Measurements from ENCODE around the gene KIAA0319L. TPM values are rescaled to one million over a fixed set of nuclear protein-coding genes. Genes with fewer than 3 reads are reported as not detected.
A peak's percentile ranks its signal among the peaks of the same experiment; 100 is the strongest.

The KIAA0319L gene
- total and polyA plus RNA-seq, 5 donors: 31.8 to 67.0 (median 58.5) TPM

DNA sequence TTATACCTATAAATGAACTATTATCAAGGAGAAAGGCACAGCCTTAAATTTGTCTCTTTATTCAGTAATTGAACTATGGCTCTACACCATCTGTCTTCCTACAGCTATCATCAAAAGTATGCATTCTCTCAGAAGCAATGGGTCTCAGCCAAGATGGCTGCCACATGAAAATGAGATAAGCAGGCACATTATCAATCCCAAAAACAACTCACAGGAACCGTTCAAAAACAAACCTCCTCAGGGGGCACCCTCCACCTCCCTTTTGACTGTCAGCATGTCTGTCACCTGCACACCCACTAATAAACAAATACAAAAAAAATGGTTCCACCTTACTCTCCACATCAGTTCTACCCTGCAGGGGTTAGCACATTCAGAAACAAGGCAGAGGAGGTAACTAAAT lies 23.6 kb downstream of the KIAA0319L start:
- Histone ChIP-seq H3K9me3 (ENCODE audit: control insufficient read depth, low read length) (no peaks in the 10 kb centered on the region), H3K27ac (ENCODE audit: low read length) (no peak overlapping the region), H3K4me1 (ENCODE audit: control insufficient read depth, insufficient read depth, low read length) (peaks cover 5% of the 10 kb centered on the region), H3K27me3 (ENCODE audit: control insufficient read depth, insufficient read depth) (no peaks in the 10 kb centered on the region), H3K4me3 (ENCODE audit: low read length) (no peak overlapping the region)
- DNase-seq (no peak), ATAC-seq (no peak)
- WGBS: 15% methylated on average over 1 of the region's 1 CpG
- intact Hi-C loops (cut with DNase I): no loop called here

DNA sequence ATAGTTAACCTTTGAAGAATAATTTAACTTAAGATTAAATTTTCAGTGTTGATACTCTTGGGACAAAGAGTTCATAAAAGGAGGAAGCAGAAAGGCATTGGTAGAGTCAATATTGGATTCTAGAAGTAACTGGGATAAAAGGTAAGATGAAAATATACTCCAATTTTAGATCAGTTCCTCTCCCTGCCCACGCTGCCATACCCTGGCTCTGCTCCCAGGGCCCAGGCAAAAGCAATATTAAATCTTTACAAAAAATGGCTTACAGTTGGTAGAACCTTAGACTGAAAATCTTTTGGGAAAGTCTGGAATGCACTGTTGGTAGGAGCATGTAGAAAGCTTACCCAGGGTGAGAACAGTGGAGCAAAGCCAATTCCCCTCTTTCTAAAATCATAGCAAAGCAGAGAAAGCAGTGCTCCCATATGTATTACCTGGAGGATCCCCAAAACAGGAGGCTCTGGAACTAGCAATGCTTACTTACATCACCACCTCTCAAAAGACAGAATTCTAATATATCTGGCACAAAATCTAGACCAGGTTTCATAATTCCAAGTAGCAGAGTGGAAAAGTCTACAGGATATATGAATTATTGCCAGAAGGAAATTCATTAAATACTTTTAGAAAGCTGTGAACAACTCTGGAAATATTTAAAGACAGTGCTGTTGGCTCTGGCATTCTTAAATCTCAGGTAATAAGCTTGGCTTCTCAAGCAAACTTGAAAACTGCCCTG lies 24.5 kb downstream of the KIAA0319L start:
- DNase-seq (no peak), ATAC-seq (no peak)
- peaks cover 5% of the 10 kb centered on the region for H3K4me1 ChIP-seq (ENCODE audit: control insufficient read depth, insufficient read depth, low read length)
- H3K27ac ChIP-seq (ENCODE audit: low read length): peak overlapping the region; percentile 7
- intact Hi-C loops (cut with DNase I): no loop called here
- WGBS: 57% methylated on average over 1 of the region's 1 CpG
- H3K4me3 ChIP-seq (ENCODE audit: low read length): no peak overlapping the region
- no peaks in the 10 kb centered on the region for H3K27me3 ChIP-seq (ENCODE audit: control insufficient read depth, insufficient read depth)
- no peaks in the 10 kb centered on the region for H3K9me3 ChIP-seq (ENCODE audit: control insufficient read depth, low read length)

- no peaks in the 10 kb centered on the region for H3K27me3 ChIP-seq (ENCODE audit: control insufficient read depth, insufficient read depth)
- intact Hi-C loops (cut with DNase I): no loop called here
- DNase-seq (peak in 1 of 3 donors; percentile 34), ATAC-seq (peak; percentile 11 to 23)
- WGBS: 66% methylated on average over 6 of the region's 6 CpGs
- H3K4me1 ChIP-seq (ENCODE audit: control insufficient read depth, insufficient read depth, low read length): peaks cover 5% of the 10 kb centered on the region
- H3K4me3 ChIP-seq (ENCODE audit: low read length): no peak overlapping the region
- no peaks in the 10 kb centered on the region for H3K9me3 ChIP-seq (ENCODE audit: control insufficient read depth, low read length)
- no peak overlapping the region for H3K27ac ChIP-seq (ENCODE audit: low read length)
These were observed 25.8 kb downstream of the KIAA0319L start for GRCh38 chr1:35531368-35531767.

DNA sequence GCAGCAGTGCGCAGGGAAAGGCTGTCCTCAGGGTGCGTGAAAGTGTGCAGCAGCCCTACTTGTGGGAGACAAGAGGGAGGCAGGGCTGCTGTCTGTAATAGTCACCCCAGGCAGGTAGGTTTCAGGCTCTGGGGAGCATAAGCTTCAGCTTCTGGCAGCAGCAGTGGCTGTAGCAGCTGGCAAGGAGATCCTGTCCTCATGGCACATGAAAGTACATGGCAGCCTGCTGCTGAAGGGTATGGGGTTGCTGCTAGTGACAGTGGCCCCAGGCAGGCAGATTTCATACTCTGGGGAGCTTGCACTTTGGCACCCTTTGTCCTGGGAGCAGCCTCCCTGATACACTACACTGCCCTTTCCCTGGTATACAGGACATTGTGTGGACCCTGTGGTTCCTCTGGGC lies 26.3 kb downstream of the KIAA0319L start:
- WGBS: 99% methylated on average over 2 of the region's 2 CpGs
- DNase-seq (no peak), ATAC-seq (peak; percentile 21 to 70)
- peaks cover 5% of the 10 kb centered on the region for H3K4me1 ChIP-seq (ENCODE audit: control insufficient read depth, insufficient read depth, low read length)
- H3K4me3 ChIP-seq (ENCODE audit: low read length): no peak overlapping the region
- intact Hi-C loops (cut with DNase I): no loop called here
- H3K9me3 ChIP-seq (ENCODE audit: control insufficient read depth, low read length): no peaks in the 10 kb centered on the region
- H3K27ac ChIP-seq (ENCODE audit: low read length): no peak overlapping the region
- H3K27me3 ChIP-seq (ENCODE audit: control insufficient read depth, insufficient read depth): no peaks in the 10 kb centered on the region

DNA sequence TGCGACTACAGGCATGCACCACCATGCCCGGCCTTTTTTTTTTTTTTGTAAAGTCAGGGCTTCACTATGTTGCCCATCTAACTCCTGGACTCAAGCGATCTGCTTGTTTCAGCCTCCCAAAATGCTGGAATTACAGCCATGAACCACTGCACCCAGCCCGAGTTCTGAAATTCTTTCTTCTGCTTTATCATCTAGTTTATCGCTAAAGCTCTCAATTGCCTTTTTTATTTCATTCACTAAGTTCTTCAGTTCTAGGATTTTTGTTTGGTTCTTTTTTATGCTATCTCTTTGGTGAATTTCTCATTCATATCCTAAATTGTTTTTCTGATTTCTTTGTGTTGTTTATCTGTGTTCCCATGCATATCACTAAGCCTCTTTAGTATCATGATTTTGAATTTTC lies 27.0 kb downstream of the KIAA0319L start:
- no peak for DNase-seq
- no peak for ATAC-seq
- Histone ChIP-seq H3K4me1 (ENCODE audit: control insufficient read depth, insufficient read depth, low read length) (peaks cover 5% of the 10 kb centered on the region), H3K4me3 (ENCODE audit: low read length) (no peak overlapping the region), H3K27me3 (ENCODE audit: control insufficient read depth, insufficient read depth) (no peaks in the 10 kb centered on the region), H3K9me3 (ENCODE audit: control insufficient read depth, low read length) (no peaks in the 10 kb centered on the region), H3K27ac (ENCODE audit: low read length) (no peak overlapping the region)
- 80% methylated on average over 5 of the region's 5 CpGs for WGBS
- intact Hi-C loops (cut with DNase I): no loop called here

DNA sequence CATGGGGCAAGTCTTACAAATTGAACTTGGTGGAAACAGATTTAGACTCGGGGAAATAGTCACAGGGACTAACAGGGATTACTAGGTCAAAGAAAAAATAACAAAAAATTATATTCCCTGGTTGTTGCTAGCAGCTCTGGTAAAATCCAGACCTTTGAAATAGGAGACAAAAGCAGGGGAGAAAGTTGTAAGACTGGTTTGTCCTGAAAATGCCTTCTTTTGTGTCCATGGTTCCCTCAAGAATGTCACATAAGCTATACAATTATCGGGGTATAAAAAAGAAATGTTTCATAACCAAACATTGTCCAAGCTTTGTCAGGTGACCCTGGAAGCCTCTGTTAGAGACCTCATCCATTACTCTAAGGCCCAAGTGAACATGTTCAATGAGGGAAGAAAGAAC lies 33.1 kb downstream of the KIAA0319L start:
- Histone ChIP-seq H3K27ac (ENCODE audit: low read length) (no peak overlapping the region), H3K4me3 (ENCODE audit: low read length) (no peak overlapping the region), H3K9me3 (ENCODE audit: control insufficient read depth, low read length) (no peaks in the 10 kb centered on the region), H3K27me3 (ENCODE audit: control insufficient read depth, insufficient read depth) (no peaks in the 10 kb centered on the region), H3K4me1 (ENCODE audit: control insufficient read depth, insufficient read depth, low read length) (no peaks in the 10 kb centered on the region)
- ATAC-seq (no peak), DNase-seq (no peak)
- WGBS: 96% methylated on average over 2 of the region's 2 CpGs
- intact Hi-C loops (cut with DNase I): no loop called here

DNA sequence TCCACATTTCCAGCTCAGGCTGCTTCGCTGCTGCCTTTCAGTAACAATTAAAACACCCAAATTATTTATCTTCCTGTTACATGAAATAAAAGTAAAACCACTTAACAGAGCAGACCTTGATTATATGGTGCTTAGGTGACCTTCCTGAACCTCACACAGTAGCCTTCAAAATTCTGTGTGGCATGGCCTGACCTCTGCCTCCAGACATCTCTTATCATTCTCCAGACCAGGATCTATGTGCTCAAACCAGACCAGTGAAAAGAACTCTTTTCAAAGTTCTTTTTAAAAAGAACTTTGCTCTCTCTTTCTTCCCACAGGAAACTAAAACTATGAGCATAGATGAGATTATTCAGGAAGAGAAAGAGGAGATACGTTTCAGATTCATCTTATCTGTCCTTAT lies 37.8 kb downstream of the KIAA0319L start:
- H3K27me3 ChIP-seq (ENCODE audit: control insufficient read depth, insufficient read depth): no peaks in the 10 kb centered on the region
- no peaks in the 10 kb centered on the region for H3K4me1 ChIP-seq (ENCODE audit: control insufficient read depth, insufficient read depth, low read length)
- H3K4me3 ChIP-seq (ENCODE audit: low read length): no peak overlapping the region
- H3K9me3 ChIP-seq (ENCODE audit: control insufficient read depth, low read length): no peaks in the 10 kb centered on the region
- no peak for ATAC-seq
- intact Hi-C loops (cut with DNase I): no loop called here
- H3K27ac ChIP-seq (ENCODE audit: low read length): no peak overlapping the region
- 56% methylated on average over 2 of the region's 2 CpGs for WGBS
- no peak for DNase-seq

GRCh38 chr1:35518183-35518582 lies 39.0 kb downstream of the KIAA0319L start:
- H3K4me3 ChIP-seq (ENCODE audit: low read length): no peak overlapping the region
- H3K27me3 ChIP-seq (ENCODE audit: control insufficient read depth, insufficient read depth): no peaks in the 10 kb centered on the region
- ATAC-seq (no peak), DNase-seq (no peak)
- H3K27ac ChIP-seq (ENCODE audit: low read length): no peak overlapping the region
- H3K9me3 ChIP-seq (ENCODE audit: control insufficient read depth, low read length): no peaks in the 10 kb centered on the region
- no peaks in the 10 kb centered on the region for H3K4me1 ChIP-seq (ENCODE audit: control insufficient read depth, insufficient read depth, low read length)
- intact Hi-C loops (cut with DNase I): no loop called here
- 98% methylated on average over 3 of the region's 3 CpGs for WGBS

DNA sequence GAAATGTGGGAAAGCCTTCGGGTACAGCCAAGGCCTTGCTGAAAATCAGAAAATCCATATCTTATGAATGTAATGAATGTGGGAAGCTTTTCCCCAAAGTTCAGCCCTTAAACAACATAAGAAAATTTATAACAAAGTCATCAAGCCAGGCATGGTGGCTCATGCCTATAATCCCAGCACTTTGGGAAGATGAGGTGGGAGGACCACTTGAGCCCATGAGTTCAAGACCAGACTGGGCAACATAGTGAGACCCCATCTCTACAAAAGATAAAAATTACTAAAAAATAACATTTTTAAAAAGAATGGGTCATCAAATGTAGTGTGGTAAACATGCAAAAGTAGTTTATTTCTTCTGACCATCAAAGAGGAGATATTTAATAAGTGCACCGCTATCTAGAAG lies 45.9 kb downstream of the KIAA0319L start:
- no peak overlapping the region for H3K27ac ChIP-seq (ENCODE audit: low read length)
- ATAC-seq (no peak), DNase-seq (no peak)
- WGBS: 96% methylated on average over 2 of the region's 2 CpGs
- H3K27me3 ChIP-seq (ENCODE audit: control insufficient read depth, insufficient read depth): no peaks in the 10 kb centered on the region
- H3K4me3 ChIP-seq (ENCODE audit: low read length): no peak overlapping the region
- intact Hi-C loops (cut with DNase I): no loop called here
- peaks cover 14% of the 10 kb centered on the region for H3K4me1 ChIP-seq (ENCODE audit: control insufficient read depth, insufficient read depth, low read length)
- no peaks in the 10 kb centered on the region for H3K9me3 ChIP-seq (ENCODE audit: control insufficient read depth, low read length)

GRCh38 chr1:35509558-35509957 lies 47.6 kb downstream of the KIAA0319L start:
- H3K9me3 ChIP-seq (ENCODE audit: control insufficient read depth, low read length): no peaks in the 10 kb centered on the region
- no peak for DNase-seq
- intact Hi-C loops (cut with DNase I): no loop called here
- no peak for ATAC-seq
- 85% methylated on average over 3 of the region's 3 CpGs for WGBS
- H3K27me3 ChIP-seq (ENCODE audit: control insufficient read depth, insufficient read depth): no peaks in the 10 kb centered on the region
- H3K4me1 ChIP-seq (ENCODE audit: control insufficient read depth, insufficient read depth, low read length): peaks cover 14% of the 10 kb centered on the region
- no peak overlapping the region for H3K4me3 ChIP-seq (ENCODE audit: low read length)
- no peak overlapping the region for H3K27ac ChIP-seq (ENCODE audit: low read length)

GRCh38 chr1:35507947-35508346 lies 49.3 kb downstream of the KIAA0319L start:
- Histone ChIP-seq H3K4me3 (ENCODE audit: low read length) (no peak overlapping the region), H3K27ac (ENCODE audit: low read length) (no peak overlapping the region), H3K27me3 (ENCODE audit: control insufficient read depth, insufficient read depth) (no peaks in the 10 kb centered on the region), H3K9me3 (ENCODE audit: control insufficient read depth, low read length) (no peaks in the 10 kb centered on the region), H3K4me1 (ENCODE audit: control insufficient read depth, insufficient read depth, low read length) (peaks cover 14% of the 10 kb centered on the region)
- DNase-seq: no peak
- ATAC-seq: no peak
- intact Hi-C loops (cut with DNase I): no loop called here
